Measurements from ENCODE around the gene KLHL41. TPM values are rescaled to one million over a fixed set of nuclear protein-coding genes. Genes with fewer than 3 reads are reported as not detected.

The KLHL41 gene
- polyA plus RNA-seq, 1 donor (not counting 4 experiments of a cell fraction or from before 2014, with no cell fraction given) = 0.24 TPM

DNA sequence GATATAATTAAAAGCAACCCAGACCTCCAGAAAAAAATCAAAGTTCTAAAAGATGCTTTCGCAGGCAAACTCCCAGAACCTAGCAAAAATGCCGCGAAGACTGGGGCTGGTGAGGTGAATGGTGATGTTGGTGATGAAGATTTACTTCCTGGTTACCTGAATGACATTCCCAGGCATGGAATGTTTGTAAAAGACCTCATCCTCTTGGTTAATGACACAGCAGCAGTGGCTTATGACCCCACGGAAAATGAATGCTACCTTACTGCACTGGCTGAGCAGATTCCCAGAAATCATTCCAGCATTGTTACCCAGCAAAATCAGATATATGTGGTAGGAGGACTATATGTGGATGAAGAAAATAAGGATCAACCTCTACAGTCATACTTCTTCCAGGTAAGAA lies 994 bp downstream of the KLHL41 start:
- H3K27me3 ChIP-seq (ENCODE audit: control insufficient read depth, extremely low read depth, insufficient read depth, low read length) = no peaks in the 10 kb centered on the region
- H3K9ac ChIP-seq (ENCODE audit: control insufficient read depth, extremely low read depth, insufficient read depth, low read length) = no peak overlapping the region
- DNase-seq (ENCODE audit: low read depth, low spot score) = no peak
- no peak overlapping the region for H3K4me3 ChIP-seq (ENCODE audit: control insufficient read depth in 2 of 3, extremely low read depth in 1 of 3, insufficient read depth in 2 of 3, low read depth in 1 of 3, low read length in 3 of 3)
- H2AFZ ChIP-seq (ENCODE audit: control insufficient read depth, low read length) = no peak overlapping the region
- TF ChIP-seq CTCF (optimal IDR thresholded peaks at IDR 0.05 in 1 of 3, IDR thresholded peaks at IDR 0.05 in 1 of 3, conservative IDR thresholded peaks at IDR 0.05 in 1 of 3; ENCODE audit: extremely low read depth in 1 of 3, insufficient read depth in 2 of 3, low read length in 3 of 3) (no peak), EZH2 (IDR thresholded peaks at IDR 0.05; ENCODE audit: low read length) (no peak)
- no peak for FAIRE-seq
- H3K9me3 ChIP-seq (ENCODE audit: control insufficient read depth, low read depth, low read length) = no peaks in the 10 kb centered on the region
- no peak overlapping the region for H3K4me2 ChIP-seq (ENCODE audit: control insufficient read depth, extremely low read depth, insufficient read depth, low read depth, low read length)
- H4K20me1 ChIP-seq (ENCODE audit: control insufficient read depth, extremely low read depth, insufficient read depth, low read length) = no peaks in the 10 kb centered on the region
- no peaks in the 10 kb centered on the region for H3K9me1 ChIP-seq (ENCODE audit: control insufficient read depth, extremely low read depth, insufficient read depth, low read length)
- no peaks in the 10 kb centered on the region for H3K36me3 ChIP-seq (ENCODE audit: control insufficient read depth in 2 of 2, extremely low read depth in 1 of 2, insufficient read depth in 2 of 2, low read length in 2 of 2)
- no peaks in the 10 kb centered on the region for H3K79me2 ChIP-seq (ENCODE audit: control insufficient read depth, insufficient read depth, low read length)
- H3K27ac ChIP-seq (ENCODE audit: control insufficient read depth, insufficient read depth, low read length) = no peak overlapping the region
- dilution Hi-C loops (cut with MboI; ENCODE audit: extremely low pct_ligation_motif_present, low sequenced_read_pairs) = no loop called here
- H3K4me1 ChIP-seq (ENCODE audit: control insufficient read depth, extremely low read depth, insufficient read depth, low read length) = peaks cover 5% of the 10 kb centered on the region

GRCh38 chr2:169511818-169512217 lies 2.3 kb downstream of the KLHL41 start:
- H3K4me3 ChIP-seq (ENCODE audit: control insufficient read depth in 2 of 3, extremely low read depth in 1 of 3, insufficient read depth in 2 of 3, low read depth in 1 of 3, low read length in 3 of 3) = no peak overlapping the region
- no peak overlapping the region for H3K27ac ChIP-seq (ENCODE audit: control insufficient read depth, insufficient read depth, low read length)
- no peak overlapping the region for H3K9ac ChIP-seq (ENCODE audit: control insufficient read depth, extremely low read depth, insufficient read depth, low read length)
- no peaks in the 10 kb centered on the region for H3K36me3 ChIP-seq (ENCODE audit: control insufficient read depth in 2 of 2, extremely low read depth in 1 of 2, insufficient read depth in 2 of 2, low read length in 2 of 2)
- H3K79me2 ChIP-seq (ENCODE audit: control insufficient read depth, insufficient read depth, low read length) = no peaks in the 10 kb centered on the region
- no peak overlapping the region for H3K4me2 ChIP-seq (ENCODE audit: control insufficient read depth, extremely low read depth, insufficient read depth, low read depth, low read length)
- TF ChIP-seq CTCF (optimal IDR thresholded peaks at IDR 0.05 in 1 of 3, IDR thresholded peaks at IDR 0.05 in 1 of 3, conservative IDR thresholded peaks at IDR 0.05 in 1 of 3; ENCODE audit: extremely low read depth in 1 of 3, insufficient read depth in 2 of 3, low read length in 3 of 3) (no peak), EZH2 (IDR thresholded peaks at IDR 0.05; ENCODE audit: low read length) (no peak)
- H2AFZ ChIP-seq (ENCODE audit: control insufficient read depth, low read length) = no peak overlapping the region
- peaks cover 5% of the 10 kb centered on the region for H3K4me1 ChIP-seq (ENCODE audit: control insufficient read depth, extremely low read depth, insufficient read depth, low read length)
- H3K9me1 ChIP-seq (ENCODE audit: control insufficient read depth, extremely low read depth, insufficient read depth, low read length) = no peaks in the 10 kb centered on the region
- no peaks in the 10 kb centered on the region for H3K9me3 ChIP-seq (ENCODE audit: control insufficient read depth, low read depth, low read length)
- no peaks in the 10 kb centered on the region for H4K20me1 ChIP-seq (ENCODE audit: control insufficient read depth, extremely low read depth, insufficient read depth, low read length)
- dilution Hi-C loops (cut with MboI; ENCODE audit: extremely low pct_ligation_motif_present, low sequenced_read_pairs) = no loop called here
- no peak for FAIRE-seq
- no peak for DNase-seq (ENCODE audit: low read depth, low spot score)
- H3K27me3 ChIP-seq (ENCODE audit: control insufficient read depth, extremely low read depth, insufficient read depth, low read length) = no peaks in the 10 kb centered on the region
